Subcutaneous adipose tissue (tissue), 4 donors: ENCODE results near the gene CDH4. TPM values are rescaled to one million over a fixed set of nuclear protein-coding genes. Genes with fewer than 3 reads are reported as not detected.

Experiments used
- total RNA-seq, 4 donors: library from RNA; depleted of rRNA; stranded (reverse); fragments of >200 nt; gene quantifications; one replicate each; pipeline ENCODE4 v1.1.0, GENCODE V29; 2016
- TF ChIP-seq, protein P1 (sequence below): fragments of 450-650 bp; IDR thresholded peaks from one replicate; pipeline ENCODE4 v1.5.1; 2016; ENCODE audit warnings: low read depth, mild to moderate bottlenecking, control low read depth, antibody characterized with exemption, moderate library complexity

CDH4 gene
- total RNA-seq, 4 donors from 2014 or later, result not detected

DNA sequence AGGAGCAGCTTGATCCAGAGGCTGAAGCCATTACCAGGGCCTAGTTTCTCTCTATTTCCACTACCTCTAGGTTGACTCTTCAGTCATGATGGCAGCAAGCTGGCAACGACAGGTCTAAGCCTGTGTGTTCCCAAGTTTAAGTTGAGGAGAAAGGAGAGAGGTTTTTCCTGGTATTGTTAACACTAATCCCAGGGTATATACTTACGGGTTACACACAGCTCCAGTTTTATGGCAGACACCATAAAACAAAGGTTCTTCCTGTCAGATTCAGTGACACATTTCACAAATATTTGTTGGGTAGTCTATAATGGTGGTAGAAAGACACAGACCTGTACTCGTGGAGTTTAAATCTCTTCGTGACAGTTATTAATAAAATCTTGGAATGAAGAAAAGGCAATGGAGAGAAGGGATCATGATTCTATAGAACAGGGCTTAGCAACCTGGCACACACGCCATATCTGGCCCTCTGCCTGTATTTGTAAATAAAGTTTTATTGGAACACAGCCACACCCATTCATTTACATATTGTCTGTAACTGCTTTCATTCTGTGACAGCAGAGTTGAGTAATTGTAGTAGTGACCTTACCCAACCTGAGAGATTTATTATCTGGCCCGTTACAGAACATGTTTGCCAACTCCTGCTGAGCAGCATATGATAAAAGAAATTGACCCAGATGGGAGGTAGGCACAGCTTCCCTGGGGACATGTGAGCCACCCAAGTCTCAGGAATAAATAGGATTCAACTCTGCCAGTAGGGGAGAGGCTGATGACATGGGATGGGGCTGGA, 323.3 kb downstream of the CDH4 start:
- TF ChIP-seq, protein P1, sequence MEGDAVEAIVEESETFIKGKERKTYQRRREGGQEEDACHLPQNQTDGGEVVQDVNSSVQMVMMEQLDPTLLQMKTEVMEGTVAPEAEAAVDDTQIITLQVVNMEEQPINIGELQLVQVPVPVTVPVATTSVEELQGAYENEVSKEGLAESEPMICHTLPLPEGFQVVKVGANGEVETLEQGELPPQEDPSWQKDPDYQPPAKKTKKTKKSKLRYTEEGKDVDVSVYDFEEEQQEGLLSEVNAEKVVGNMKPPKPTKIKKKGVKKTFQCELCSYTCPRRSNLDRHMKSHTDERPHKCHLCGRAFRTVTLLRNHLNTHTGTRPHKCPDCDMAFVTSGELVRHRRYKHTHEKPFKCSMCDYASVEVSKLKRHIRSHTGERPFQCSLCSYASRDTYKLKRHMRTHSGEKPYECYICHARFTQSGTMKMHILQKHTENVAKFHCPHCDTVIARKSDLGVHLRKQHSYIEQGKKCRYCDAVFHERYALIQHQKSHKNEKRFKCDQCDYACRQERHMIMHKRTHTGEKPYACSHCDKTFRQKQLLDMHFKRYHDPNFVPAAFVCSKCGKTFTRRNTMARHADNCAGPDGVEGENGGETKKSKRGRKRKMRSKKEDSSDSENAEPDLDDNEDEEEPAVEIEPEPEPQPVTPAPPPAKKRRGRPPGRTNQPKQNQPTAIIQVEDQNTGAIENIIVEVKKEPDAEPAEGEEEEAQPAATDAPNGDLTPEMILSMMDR, result no peak

GRCh38 chr20:61576372-61576771, 324.3 kb downstream of the CDH4 start:
- TF ChIP-seq, protein P1, result no peak

- TF ChIP-seq, protein P1, result no peak
Measured at GRCh38 chr20:61577065-61577464, 325.0 kb downstream of the CDH4 start.

- TF ChIP-seq, protein P1, result no peak
Measured at GRCh38 chr20:61579908-61580307, 327.8 kb downstream of the CDH4 start.

DNA sequence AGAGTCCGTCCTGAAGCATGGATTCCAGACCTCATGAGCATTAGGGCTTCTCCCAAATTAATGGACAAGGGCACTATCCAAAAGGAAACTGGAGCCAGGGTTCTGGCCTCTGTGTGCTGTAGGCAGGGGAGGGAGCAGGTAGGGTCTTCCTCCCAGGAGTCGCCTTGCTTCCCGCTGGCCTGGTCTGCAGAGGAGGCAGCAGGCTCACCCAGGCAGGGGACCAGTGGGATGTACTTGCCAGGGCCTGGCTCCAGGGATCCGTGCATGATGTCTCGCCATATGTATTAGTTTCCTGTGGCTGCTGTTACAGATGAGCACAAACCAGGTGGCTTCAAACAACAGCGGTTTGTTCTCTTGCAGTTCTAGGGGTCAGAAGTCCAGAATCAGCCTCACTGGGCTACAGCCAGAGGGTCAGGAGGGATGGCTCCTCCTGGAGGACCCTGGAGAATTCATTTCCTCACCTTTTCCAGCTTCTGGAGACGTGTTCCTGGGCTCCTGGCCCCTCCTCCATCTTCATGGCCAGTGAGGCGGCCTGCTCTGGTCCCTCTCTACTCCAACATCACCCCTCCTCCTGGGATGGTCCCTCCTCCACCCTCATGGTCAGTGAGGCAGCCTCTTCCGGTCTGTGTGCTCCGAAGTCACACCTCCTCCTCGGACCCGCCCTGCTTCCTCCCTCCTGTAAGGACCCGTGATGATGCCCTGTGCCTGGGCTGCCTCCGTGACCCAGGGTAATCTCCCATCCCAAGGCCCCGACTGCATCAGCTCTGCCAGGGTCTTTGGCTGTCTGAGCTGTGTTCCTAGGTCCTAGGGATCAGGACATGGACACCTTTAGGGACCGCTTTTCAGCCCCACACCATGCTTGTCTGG, 329.1 kb downstream of the CDH4 start:
- TF ChIP-seq, protein P1, result no peak

GRCh38 chr20:61581825-61582188, 329.7 kb downstream of the CDH4 start:
- TF ChIP-seq, protein P1, result no peak
